HepG2 (cell line): Measurements from ENCODE around the gene DPP7. TPM values are rescaled to one million over a fixed set of nuclear protein-coding genes. Genes with fewer than 3 reads are reported as not detected.
A peak's percentile ranks its signal among the peaks of the same experiment; 100 is the strongest.

Experiments
- ATF3 ChIP-seq: sonication (generic); formaldehyde crosslinking; IDR thresholded peaks from 2 replicates; pipeline ENCODE4 v1.4.0; 2020; ENCODE audit warnings: missing genetic modification reagents
- CBFB ChIP-seq: sonication (generic); formaldehyde crosslinking; IDR thresholded peaks from 2 replicates; pipeline ENCODE4 v1.4.0; 2020; ENCODE audit warnings: missing genetic modification reagents
- CBX5 ChIP-seq: sonication (generic); formaldehyde crosslinking; IDR thresholded peaks from 2 replicates; pipeline ENCODE4 v1.4.0; 2020; ENCODE audit warnings: missing genetic modification reagents, borderline replicate concordance
- GTF3A ChIP-seq: sonication (generic); formaldehyde crosslinking; conservative IDR thresholded peaks from 2 replicates; pipeline ENCODE4 v1.4.0; 2020; ENCODE audit warnings: mild to moderate bottlenecking, missing genetic modification reagents
- HDAC2 ChIP-seq: sonication (generic); formaldehyde crosslinking; IDR thresholded peaks from 2 replicates; pipeline ENCODE4 v1.4.0; 2020; ENCODE audit warnings: missing genetic modification reagents
- HNRNPH1 ChIP-seq: fragments of 200-400 bp; formaldehyde crosslinking; optimal IDR thresholded peaks from 2 replicates; pipeline ENCODE3; 2017; ENCODE audit warnings: mild to moderate bottlenecking, low read depth, low read length
- HOXD1 ChIP-seq: sonication (generic); formaldehyde crosslinking; IDR thresholded peaks from 2 replicates; pipeline ENCODE4 v1.5.0; 2020; ENCODE audit warnings: missing genetic modification reagents
- IKZF1 ChIP-seq: fragments of 450-650 bp; IDR thresholded peaks from 2 replicates; pipeline ENCODE4 v1.7.1; 2016
- KAT2B ChIP-seq: fragments of 150-350 bp; IDR thresholded peaks from 2 replicates; pipeline ENCODE4 v1.6.1; 2014; ENCODE audit warnings: low read depth, low read length, borderline replicate concordance
- KDM5B ChIP-seq: sonication (generic); formaldehyde crosslinking; IDR thresholded peaks from 2 replicates; pipeline ENCODE4 v1.4.0; 2020; ENCODE audit warnings: missing genetic modification reagents, mild to moderate bottlenecking, borderline replicate concordance
- MAFF ChIP-seq: IDR thresholded peaks from 2 replicates; pipeline ENCODE4 v1.6.1; 2011; ENCODE audit warnings: low read depth, low read length, improper control_type of control experiment
- MED8 ChIP-seq: sonication (generic); formaldehyde crosslinking; IDR thresholded peaks from 2 replicates; pipeline ENCODE4 v1.8.1; 2023; ENCODE audit warnings: mild to moderate bottlenecking, missing genetic modification reagents; ENCODE audit not compliant: insufficient replicate concordance
- MXD3 ChIP-seq: IDR thresholded peaks from 2 replicates; pipeline ENCODE4 v1.6.1; 2016; ENCODE audit warnings: mild to moderate bottlenecking, missing biosample characterization, missing genetic modification reagents
- MYPOP ChIP-seq: sonication (generic); formaldehyde crosslinking; IDR thresholded peaks from 2 replicates; pipeline ENCODE4 v1.8.1; 2023; ENCODE audit warnings: mild to moderate bottlenecking, moderate library complexity, missing genetic modification reagents
- NR0B2 ChIP-seq: sonication (generic); formaldehyde crosslinking; IDR thresholded peaks from 2 replicates; pipeline ENCODE4 v1.4.0; 2020; ENCODE audit warnings: mild to moderate bottlenecking, missing genetic modification reagents
- PAX8 ChIP-seq: sonication (generic); formaldehyde crosslinking; IDR thresholded peaks from 2 replicates; pipeline ENCODE4 v1.8.0; 2022; ENCODE audit warnings: mild to moderate bottlenecking, missing genetic modification reagents, borderline replicate concordance
- PHB2 ChIP-seq: fragments of 450-650 bp; IDR thresholded peaks from 2 replicates; pipeline ENCODE4 v1.6.1; 2018; ENCODE audit not compliant: partially characterized antibody
- PITX1 ChIP-seq: sonication (generic); formaldehyde crosslinking; IDR thresholded peaks from 2 replicates; pipeline ENCODE4 v1.5.1; 2020; ENCODE audit warnings: mild to moderate bottlenecking, missing genetic modification reagents
- SIN3A ChIP-seq: IDR thresholded peaks from 2 replicates; pipeline ENCODE4 v1.6.1; 2011; ENCODE audit warnings: low read depth, mild to moderate bottlenecking, control low read depth, low read length, borderline replicate concordance
- SMAD9 ChIP-seq: sonication (generic); formaldehyde crosslinking; IDR thresholded peaks from 2 replicates; pipeline ENCODE4 v1.5.1; 2020; ENCODE audit warnings: mild to moderate bottlenecking, missing genetic modification reagents
- SNAPC2 ChIP-seq: sonication (generic); formaldehyde crosslinking; IDR thresholded peaks from 2 replicates; pipeline ENCODE4 v1.8.1; 2022; ENCODE audit warnings: mild to moderate bottlenecking, missing genetic modification reagents
- TP53 ChIP-seq: sonication (generic); formaldehyde crosslinking; conservative IDR thresholded peaks from 2 replicates; pipeline ENCODE4 v1.4.0; 2020; ENCODE audit warnings: missing genetic modification reagents
- ZBTB21 ChIP-seq: sonication (generic); formaldehyde crosslinking; IDR thresholded peaks from 2 replicates; pipeline ENCODE4 v1.4.0; 2020; ENCODE audit warnings: missing genetic modification reagents
- ZNF136 ChIP-seq: sonication (generic); formaldehyde crosslinking; IDR thresholded peaks from 2 replicates; pipeline ENCODE4 v1.8.1; 2022; ENCODE audit warnings: low read depth, mild to moderate bottlenecking, moderate library complexity, missing genetic modification reagents
- ZNF18 ChIP-seq: sonication (generic); formaldehyde crosslinking; IDR thresholded peaks from 2 replicates; pipeline ENCODE4 v1.8.0; 2022; ENCODE audit warnings: mild to moderate bottlenecking, missing genetic modification reagents; ENCODE audit not compliant: insufficient replicate concordance
- ZNF253 ChIP-seq: sonication (generic); formaldehyde crosslinking; IDR thresholded peaks from 2 replicates; pipeline ENCODE4 v1.8.0; 2022; ENCODE audit warnings: mild to moderate bottlenecking, missing genetic modification reagents, borderline replicate concordance
- ZNF672 ChIP-seq: sonication (generic); formaldehyde crosslinking; IDR thresholded peaks from 2 replicates; pipeline ENCODE4 v1.8.1; 2022; ENCODE audit warnings: missing genetic modification reagents
- polyA plus RNA-seq, 8 experiments: library from polyadenylated mRNA; depleted of rRNA in 3 of 8; stranded (reverse) in 7 of 8; unstranded in 1 of 8; fragments of >200 nt; fragmentation: Illumina TruSeq in 4 of 8; extraction: Trizol in 4 of 8; gene quantifications; 2 replicates each; pipeline versions ENCODE4 v1.2.1 to v1.2.3, GENCODE V29; 2011 to 2016; ENCODE audit warnings: low read depth in 4 of 8, missing spikeins in 1 of 8, mixed read lengths in 1 of 8; ENCODE audit not compliant: insufficient read depth in 1 of 8
- total RNA-seq, 5 experiments: library from RNA; depleted of rRNA; stranded (reverse); fragments of >200 nt; fragmentation: Illumina TruSeq; extraction: Trizol; gene quantifications; 2 replicates each; pipeline ENCODE4 v1.2.3, GENCODE V29; 2016; ENCODE audit warnings: low read depth in 1 of 5

The DPP7 gene
- total and polyA plus RNA-seq, 2 of the 13 experiments (the other 11 are each of a cell fraction or from before 2014, with no cell fraction given) = 1.2 to 4.5 TPM

GRCh38 chr9:137086531-137087408 lies 27.8 kb downstream of the DPP7 start, which contains the start of gene MAN1B1 (continued):
- peak; percentile 57; the same call in 1 of the 2 replicates for TF ChIP-seq TP53 (CRISPR knock-in tag)
- peak; percentile 35 for TF ChIP-seq HNRNPH1
- TF ChIP-seq CBFB = peak; percentile 8; the same call in 1 of the 2 replicates
- TF ChIP-seq MYPOP = peak; percentile 99
- TF ChIP-seq ATF3 (CRISPR knock-in tag) = no peak
- TF ChIP-seq ZNF18 (CRISPR knock-in tag) = peak; percentile 35
- no peak for TF ChIP-seq ZNF253 (CRISPR knock-in tag)
- TF ChIP-seq GTF3A (CRISPR knock-in tag) = no peak; the same call in 1 of the 2 replicates
- 0 out of 2 replicates have a peak, but pooled peaks have one; percentile 15 for TF ChIP-seq HOXD1 (CRISPR knock-in tag)
- no peak for TF ChIP-seq SMAD9 (CRISPR knock-in tag)
- TF ChIP-seq SIN3A = peak; percentile 87; the same call in 1 of the 2 replicates
- peak; percentile 41; the same call in 1 of the 2 replicates for TF ChIP-seq KDM5B (CRISPR knock-in tag)
- TF ChIP-seq MAFF = no peak
- peak; percentile 43; the same call in 1 of the 2 replicates for TF ChIP-seq CBX5
- no peak for TF ChIP-seq IKZF1
- peak; percentile 73 for TF ChIP-seq HDAC2
- no peak; the same call in 1 of the 2 replicates for TF ChIP-seq PITX1 (CRISPR knock-in tag)
- TF ChIP-seq PAX8 (CRISPR knock-in tag) = no peak
- TF ChIP-seq KAT2B = no peak
- TF ChIP-seq MED8 (CRISPR knock-in tag) = no peak
- TF ChIP-seq ZBTB21 (CRISPR knock-in tag) = peak; percentile 28; the same call in 1 of the 2 replicates
- TF ChIP-seq PHB2 = no peak
- TF ChIP-seq ZNF136 = 0 out of 2 replicates have a peak, but pooled peaks have one; percentile 68
- peak; percentile 96; the same call in 1 of the 2 replicates for TF ChIP-seq NR0B2 (CRISPR knock-in tag)
- TF ChIP-seq ZNF672 (CRISPR knock-in tag) = no peak
- peak; percentile 93; the same call in 1 of the 2 replicates for TF ChIP-seq MXD3 (CRISPR knock-in tag)
- no peak for TF ChIP-seq SNAPC2 (CRISPR knock-in tag)
